ENCODE measurements around the gene STXBP6.

The STXBP6 gene

DNA sequence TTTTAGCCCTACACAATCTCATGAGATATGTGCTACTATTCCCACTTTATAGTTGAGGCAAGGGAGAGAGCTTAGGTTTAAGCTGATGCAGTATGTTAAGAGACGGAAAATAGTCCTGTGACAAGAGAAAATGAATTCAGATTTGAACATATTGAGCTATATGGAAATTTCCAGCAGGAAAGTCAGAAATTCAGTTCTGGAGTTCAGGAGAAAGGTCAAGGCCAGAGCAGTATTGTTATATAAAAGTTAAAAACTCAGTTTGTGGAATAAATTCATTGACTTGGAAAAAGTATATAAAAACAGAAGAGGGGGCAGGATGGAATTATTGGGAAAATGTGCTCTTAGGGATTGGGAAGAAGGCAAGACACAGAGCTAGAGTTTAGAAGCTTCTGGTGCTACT lies 248.9 kb downstream of the STXBP6 start:
- Histone ChIP-seq H3K36me3 (ENCODE audit: control insufficient read depth in 1 of 2, insufficient read depth in 2 of 2, low read length in 2 of 2) (no peaks in the 10 kb centered on the region), H3K27ac (ENCODE audit: low read length) (no peak overlapping the region)

DNA sequence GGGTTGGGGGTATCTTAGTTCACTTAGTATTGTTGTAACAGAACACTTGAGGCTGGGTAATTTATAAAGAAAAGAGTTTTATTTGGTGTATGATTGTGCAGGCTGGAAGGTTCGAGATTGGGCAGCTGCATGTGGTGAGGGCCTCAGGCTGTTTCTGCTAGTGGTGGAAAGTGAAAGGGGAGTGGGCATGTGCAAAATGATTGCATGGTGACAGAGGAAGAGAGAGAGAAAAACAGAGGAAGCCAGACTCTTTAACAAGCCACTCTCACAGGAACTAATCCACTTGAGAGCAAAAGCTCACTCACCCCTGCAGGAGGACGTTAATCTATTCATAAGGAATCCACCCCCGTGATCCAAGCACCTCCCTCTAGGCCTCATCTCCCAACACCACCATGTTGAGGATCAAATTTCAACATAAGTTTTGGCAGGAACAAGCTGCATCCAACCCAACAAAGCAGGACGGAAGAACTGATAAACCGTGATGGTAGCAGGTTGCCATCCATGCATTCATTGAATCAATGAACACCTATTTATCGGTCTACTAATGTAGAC lies 251.0 kb downstream of the STXBP6 start:
- H3K4me3 ChIP-seq (ENCODE audit: low read depth in 1 of 2, low read length in 2 of 2), result no peak overlapping the region
- H3K27me3 ChIP-seq (ENCODE audit: low read depth, low read length), result no peaks in the 10 kb centered on the region
- no peak overlapping the region for H3K27ac ChIP-seq (ENCODE audit: low read length)
- H3K4me1 ChIP-seq (ENCODE audit: control insufficient read depth in 1 of 2, insufficient read depth in 2 of 2, low read length in 2 of 2), result no peaks in the 10 kb centered on the region
- no peaks in the 10 kb centered on the region for H3K36me3 ChIP-seq (ENCODE audit: control insufficient read depth in 1 of 2, insufficient read depth in 2 of 2, low read length in 2 of 2)
- no peaks in the 10 kb centered on the region for H3K9me3 ChIP-seq (ENCODE audit: control insufficient read depth in 1 of 2, low read length in 2 of 2)

More for the DNA sequence above, 248.9 kb downstream of the STXBP6 start:
- Histone ChIP-seq H3K9me3 (ENCODE audit: control insufficient read depth in 1 of 2, low read length in 2 of 2) (no peaks in the 10 kb centered on the region), H3K4me1 (ENCODE audit: control insufficient read depth in 1 of 2, insufficient read depth in 2 of 2, low read length in 2 of 2) (peaks cover 0 to 5% of the 10 kb centered on the region in 2 donors), H3K4me3 (ENCODE audit: low read depth in 1 of 2, low read length in 2 of 2) (no peak overlapping the region), H3K27me3 (ENCODE audit: low read depth, low read length) (no peaks in the 10 kb centered on the region)

DNA sequence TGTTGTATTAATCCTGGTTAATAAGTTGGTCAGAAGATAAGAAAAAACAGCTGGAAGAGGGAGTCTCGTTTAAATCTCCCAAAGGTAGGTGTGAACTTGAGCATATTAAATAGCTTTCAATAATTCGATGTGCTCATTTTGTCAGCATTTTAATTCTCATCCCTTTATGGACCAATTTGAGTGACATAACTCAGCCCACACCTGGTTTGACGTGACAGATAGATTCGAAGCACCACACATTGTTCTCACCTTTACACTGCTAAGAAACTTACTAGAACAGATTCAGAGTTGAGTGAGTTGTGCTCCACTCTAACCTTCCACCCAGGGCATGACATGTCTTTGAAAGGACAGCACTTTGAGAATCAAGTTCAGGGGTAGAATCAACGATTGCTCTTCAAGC lies 254.5 kb downstream of the STXBP6 start:
- Histone ChIP-seq H3K9me3 (ENCODE audit: control insufficient read depth in 1 of 2, low read length in 2 of 2) (no peaks in the 10 kb centered on the region), H3K4me1 (ENCODE audit: control insufficient read depth in 1 of 2, insufficient read depth in 2 of 2, low read length in 2 of 2) (no peaks in the 10 kb centered on the region), H3K36me3 (ENCODE audit: control insufficient read depth in 1 of 2, insufficient read depth in 2 of 2, low read length in 2 of 2) (no peaks in the 10 kb centered on the region), H3K27ac (ENCODE audit: low read length) (no peak overlapping the region), H3K27me3 (ENCODE audit: low read depth, low read length) (no peaks in the 10 kb centered on the region), H3K4me3 (ENCODE audit: low read depth in 1 of 2, low read length in 2 of 2) (no peak overlapping the region)

DNA sequence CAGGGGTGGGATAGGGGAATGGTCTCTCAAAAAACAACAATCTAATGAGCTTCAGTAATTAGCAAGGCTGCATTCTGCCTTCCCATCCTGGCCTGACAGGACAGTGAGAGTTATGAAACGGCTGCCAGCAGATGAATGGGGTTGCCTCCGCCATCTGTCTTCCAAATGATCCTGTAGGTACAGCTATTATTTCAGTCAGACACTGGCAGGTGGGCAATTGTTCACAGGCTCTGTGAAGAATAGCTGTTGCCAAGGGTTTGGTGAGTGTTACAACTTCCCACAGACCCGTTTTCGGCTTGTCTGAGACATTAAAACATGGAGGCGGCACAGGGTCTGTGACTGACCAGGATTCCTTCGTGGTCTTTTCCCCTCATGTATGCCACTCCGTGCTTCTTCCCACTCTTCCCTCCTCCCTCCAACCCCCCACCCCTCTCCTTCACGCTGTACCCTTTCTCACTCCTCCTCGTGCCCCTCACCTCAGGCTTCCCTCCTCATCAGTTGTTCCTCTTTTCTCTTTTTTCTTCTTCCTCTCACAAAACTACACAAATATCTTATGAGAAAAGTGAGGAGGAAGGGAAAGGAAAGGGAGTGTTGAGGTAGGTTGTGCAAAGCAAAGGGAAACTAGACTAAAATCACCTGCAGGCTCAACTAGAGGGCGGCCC lies 255.2 kb downstream of the STXBP6 start:
- Histone ChIP-seq H3K36me3 (ENCODE audit: control insufficient read depth in 1 of 2, insufficient read depth in 2 of 2, low read length in 2 of 2) (no peaks in the 10 kb centered on the region), H3K27ac (ENCODE audit: low read length) (no peak overlapping the region), H3K4me1 (ENCODE audit: control insufficient read depth in 1 of 2, insufficient read depth in 2 of 2, low read length in 2 of 2) (no peaks in the 10 kb centered on the region), H3K9me3 (ENCODE audit: control insufficient read depth in 1 of 2, low read length in 2 of 2) (no peaks in the 10 kb centered on the region), H3K4me3 (ENCODE audit: low read depth in 1 of 2, low read length in 2 of 2) (no peak overlapping the region), H3K27me3 (ENCODE audit: low read depth, low read length) (no peaks in the 10 kb centered on the region)

DNA sequence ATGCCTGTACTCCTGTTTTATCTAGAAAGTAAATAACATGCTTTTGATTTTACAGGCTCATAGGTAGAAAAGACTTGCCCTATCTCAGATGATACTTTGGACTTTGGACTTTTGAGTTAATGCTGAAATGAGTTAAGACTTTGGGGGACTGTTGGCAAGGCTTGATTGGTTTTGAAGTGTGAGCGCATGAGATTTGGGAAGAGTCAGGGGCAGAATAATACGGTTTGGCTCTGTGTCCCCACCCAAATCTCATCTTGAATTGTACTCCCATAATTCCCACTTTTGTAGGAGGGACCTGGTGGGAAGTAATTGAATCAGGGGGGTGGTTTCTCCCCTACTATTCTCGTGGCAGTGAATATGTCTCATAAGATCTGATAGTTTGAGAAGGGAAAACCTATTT lies 259.8 kb downstream of the STXBP6 start:
- no peak overlapping the region for H3K27ac ChIP-seq (ENCODE audit: low read length)
- H3K4me1 ChIP-seq (ENCODE audit: control insufficient read depth in 1 of 2, insufficient read depth in 2 of 2, low read length in 2 of 2), result peaks cover 0 to 7% of the 10 kb centered on the region in 2 donors
- H3K27me3 ChIP-seq (ENCODE audit: low read depth, low read length), result no peaks in the 10 kb centered on the region
- H3K36me3 ChIP-seq (ENCODE audit: control insufficient read depth in 1 of 2, insufficient read depth in 2 of 2, low read length in 2 of 2), result no peaks in the 10 kb centered on the region
- no peaks in the 10 kb centered on the region for H3K9me3 ChIP-seq (ENCODE audit: control insufficient read depth in 1 of 2, low read length in 2 of 2)
- no peak overlapping the region for H3K4me3 ChIP-seq (ENCODE audit: low read depth in 1 of 2, low read length in 2 of 2)

DNA sequence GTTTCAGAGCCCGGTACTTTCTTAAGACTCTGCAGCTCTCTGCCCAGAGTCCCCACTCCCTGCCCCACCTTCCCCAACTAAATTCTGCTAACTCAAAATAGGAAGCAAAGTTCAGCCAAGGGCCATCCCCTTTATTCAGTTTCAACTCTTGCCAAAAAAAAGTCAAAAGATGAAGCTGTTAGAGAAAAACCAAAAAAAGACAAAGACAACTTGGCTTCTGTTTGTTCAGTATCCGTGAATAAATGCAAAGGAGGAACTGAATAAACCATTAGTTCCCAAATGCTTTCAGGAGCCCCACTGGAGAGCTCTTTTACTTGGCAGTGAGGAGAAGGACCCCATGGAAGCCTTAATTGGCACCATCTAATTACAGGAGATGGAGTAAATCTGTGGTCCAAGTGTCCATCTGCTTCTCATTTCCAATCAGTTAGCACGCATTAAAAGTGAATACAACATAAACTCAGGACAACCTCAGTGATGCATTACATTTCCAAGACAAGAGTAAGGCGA lies 260.5 kb downstream of the STXBP6 start:
- H3K36me3 ChIP-seq (ENCODE audit: control insufficient read depth in 1 of 2, insufficient read depth in 2 of 2, low read length in 2 of 2), result no peaks in the 10 kb centered on the region
- H3K27me3 ChIP-seq (ENCODE audit: low read depth, low read length), result no peaks in the 10 kb centered on the region
- no peaks in the 10 kb centered on the region for H3K9me3 ChIP-seq (ENCODE audit: control insufficient read depth in 1 of 2, low read length in 2 of 2)
- no peak overlapping the region for H3K27ac ChIP-seq (ENCODE audit: low read length)
- peaks cover 0 to 7% of the 10 kb centered on the region in 2 donors for H3K4me1 ChIP-seq (ENCODE audit: control insufficient read depth in 1 of 2, insufficient read depth in 2 of 2, low read length in 2 of 2)
- H3K4me3 ChIP-seq (ENCODE audit: low read depth in 1 of 2, low read length in 2 of 2), result no peak overlapping the region

DNA sequence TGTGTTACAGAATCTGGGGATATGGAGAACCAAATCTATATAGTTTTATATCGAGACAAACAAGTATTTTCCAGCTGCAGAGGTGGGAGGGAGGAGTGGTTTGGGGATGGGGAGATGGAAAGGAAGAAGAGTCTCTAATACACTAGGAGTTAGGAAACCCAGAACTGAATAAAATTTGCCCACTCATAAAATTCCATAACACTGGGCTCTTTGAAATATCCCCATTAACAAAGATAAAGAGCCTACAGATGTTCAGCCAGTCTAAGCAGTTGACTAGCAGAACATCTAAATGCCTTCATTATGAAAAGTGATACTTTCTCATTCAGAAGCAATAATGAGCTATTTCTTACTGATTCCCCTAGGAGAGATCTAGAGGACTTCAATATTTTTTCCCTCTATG lies 264.2 kb downstream of the STXBP6 start:
- Histone ChIP-seq H3K4me1 (ENCODE audit: control insufficient read depth in 1 of 2, insufficient read depth in 2 of 2, low read length in 2 of 2) (peaks cover 0 to 7% of the 10 kb centered on the region in 2 donors), H3K9me3 (ENCODE audit: control insufficient read depth in 1 of 2, low read length in 2 of 2) (no peaks in the 10 kb centered on the region), H3K4me3 (ENCODE audit: low read depth in 1 of 2, low read length in 2 of 2) (no peak overlapping the region), H3K27ac (ENCODE audit: low read length) (no peak overlapping the region), H3K27me3 (ENCODE audit: low read depth, low read length) (no peaks in the 10 kb centered on the region), H3K36me3 (ENCODE audit: control insufficient read depth in 1 of 2, insufficient read depth in 2 of 2, low read length in 2 of 2) (no peaks in the 10 kb centered on the region)

DNA sequence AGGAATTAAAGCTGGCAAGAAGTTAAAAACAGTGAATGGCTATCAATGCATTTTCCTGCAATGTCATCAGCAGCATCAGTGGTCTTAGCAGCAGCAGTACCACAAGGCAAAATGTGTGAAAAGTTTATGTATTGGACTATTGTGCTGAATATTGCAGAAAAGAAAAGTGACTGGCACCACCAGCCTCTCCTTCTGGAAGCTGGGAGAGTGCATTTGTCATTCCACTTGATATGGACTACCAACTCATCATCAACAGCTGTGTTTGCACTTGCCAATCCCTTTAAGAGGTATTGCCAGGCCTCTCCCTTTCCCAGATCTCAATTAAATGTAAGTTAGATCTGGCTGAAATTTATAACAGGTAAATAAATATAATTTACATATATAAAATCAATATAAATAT lies 265.0 kb downstream of the STXBP6 start:
- no peaks in the 10 kb centered on the region for H3K27me3 ChIP-seq (ENCODE audit: low read depth, low read length)
- no peak overlapping the region for H3K27ac ChIP-seq (ENCODE audit: low read length)
- H3K4me1 ChIP-seq (ENCODE audit: control insufficient read depth in 1 of 2, insufficient read depth in 2 of 2, low read length in 2 of 2), result peaks cover 0 to 7% of the 10 kb centered on the region in 2 donors
- no peaks in the 10 kb centered on the region for H3K9me3 ChIP-seq (ENCODE audit: control insufficient read depth in 1 of 2, low read length in 2 of 2)
- no peak overlapping the region for H3K4me3 ChIP-seq (ENCODE audit: low read depth in 1 of 2, low read length in 2 of 2)
- H3K36me3 ChIP-seq (ENCODE audit: control insufficient read depth in 1 of 2, insufficient read depth in 2 of 2, low read length in 2 of 2), result no peaks in the 10 kb centered on the region

DNA sequence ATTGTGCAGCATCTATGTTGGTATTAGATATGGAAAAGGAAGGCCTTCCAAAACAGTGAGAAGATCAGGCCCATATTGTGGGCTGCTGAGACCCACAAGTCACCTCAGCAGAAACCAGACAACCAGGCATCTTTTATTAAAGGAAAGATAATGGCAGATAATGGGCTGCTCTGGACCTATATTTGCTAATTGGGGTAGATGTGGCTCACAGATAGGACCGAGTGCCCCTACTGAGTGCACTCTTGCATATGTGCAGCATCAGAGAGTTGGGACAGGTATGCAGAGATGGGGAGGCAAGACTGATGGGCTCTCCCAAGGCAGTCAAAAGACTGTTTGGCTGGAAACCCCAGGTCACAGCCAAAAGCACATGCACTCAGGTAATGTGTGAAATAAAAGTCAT lies 266.2 kb downstream of the STXBP6 start:
- H3K36me3 ChIP-seq (ENCODE audit: control insufficient read depth in 1 of 2, insufficient read depth in 2 of 2, low read length in 2 of 2), result no peaks in the 10 kb centered on the region
- no peaks in the 10 kb centered on the region for H3K27me3 ChIP-seq (ENCODE audit: low read depth, low read length)
- H3K4me3 ChIP-seq (ENCODE audit: low read depth in 1 of 2, low read length in 2 of 2), result no peak overlapping the region
- no peaks in the 10 kb centered on the region for H3K9me3 ChIP-seq (ENCODE audit: control insufficient read depth in 1 of 2, low read length in 2 of 2)
- H3K27ac ChIP-seq (ENCODE audit: low read length), result no peak overlapping the region
- H3K4me1 ChIP-seq (ENCODE audit: control insufficient read depth in 1 of 2, insufficient read depth in 2 of 2, low read length in 2 of 2), result peaks cover 0 to 3% of the 10 kb centered on the region in 2 donors

DNA sequence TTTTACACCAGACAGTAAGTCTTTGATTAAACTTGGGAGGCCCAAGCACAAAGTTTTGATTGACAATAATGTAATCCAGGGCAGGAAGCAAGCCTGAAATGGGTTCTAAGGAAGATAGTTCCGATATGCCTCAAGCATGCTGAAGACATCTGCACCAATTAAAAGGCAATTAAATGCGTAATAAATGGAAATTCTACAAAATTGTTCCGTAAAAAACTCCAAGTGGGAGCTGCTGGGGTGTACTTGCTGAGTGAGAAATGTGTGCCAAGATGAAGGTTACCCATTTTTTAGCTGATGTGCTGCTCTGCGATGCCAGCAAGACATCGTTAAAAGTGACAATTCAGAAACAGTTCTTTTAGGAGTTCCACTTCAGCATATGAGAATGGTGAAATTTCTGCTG lies 269.7 kb downstream of the STXBP6 start:
- no peaks in the 10 kb centered on the region for H3K4me1 ChIP-seq (ENCODE audit: control insufficient read depth in 1 of 2, insufficient read depth in 2 of 2, low read length in 2 of 2)
- no peaks in the 10 kb centered on the region for H3K36me3 ChIP-seq (ENCODE audit: control insufficient read depth in 1 of 2, insufficient read depth in 2 of 2, low read length in 2 of 2)
- H3K9me3 ChIP-seq (ENCODE audit: control insufficient read depth in 1 of 2, low read length in 2 of 2), result no peaks in the 10 kb centered on the region
- no peak overlapping the region for H3K27ac ChIP-seq (ENCODE audit: low read length)
- no peaks in the 10 kb centered on the region for H3K27me3 ChIP-seq (ENCODE audit: low read depth, low read length)
- no peak overlapping the region for H3K4me3 ChIP-seq (ENCODE audit: low read depth in 1 of 2, low read length in 2 of 2)

DNA sequence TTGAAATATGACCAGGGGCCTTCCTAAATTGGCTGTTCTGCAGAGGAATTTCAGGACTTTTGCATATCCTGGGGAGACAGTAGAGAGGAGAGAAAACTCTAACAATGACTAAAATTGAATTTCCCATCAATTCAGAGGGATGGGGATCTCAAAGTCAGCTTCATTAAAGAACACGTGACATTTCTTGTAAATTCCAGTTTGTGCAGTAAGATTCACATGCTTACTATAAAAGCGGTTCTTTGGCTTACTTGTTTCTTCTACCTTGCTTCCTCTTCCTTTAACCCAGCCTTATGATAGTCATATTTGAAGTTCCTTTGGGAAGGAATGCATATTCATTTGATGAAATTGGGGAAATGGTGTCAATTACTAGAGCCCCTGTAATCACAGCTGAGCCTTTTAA lies 272.3 kb downstream of the STXBP6 start:
- no peaks in the 10 kb centered on the region for H3K36me3 ChIP-seq (ENCODE audit: control insufficient read depth in 1 of 2, insufficient read depth in 2 of 2, low read length in 2 of 2)
- H3K27me3 ChIP-seq (ENCODE audit: low read depth, low read length), result no peaks in the 10 kb centered on the region
- no peak overlapping the region for H3K4me3 ChIP-seq (ENCODE audit: low read depth in 1 of 2, low read length in 2 of 2)
- no peaks in the 10 kb centered on the region for H3K4me1 ChIP-seq (ENCODE audit: control insufficient read depth in 1 of 2, insufficient read depth in 2 of 2, low read length in 2 of 2)
- H3K9me3 ChIP-seq (ENCODE audit: control insufficient read depth in 1 of 2, low read length in 2 of 2), result no peaks in the 10 kb centered on the region
- no peak overlapping the region for H3K27ac ChIP-seq (ENCODE audit: low read length)

DNA sequence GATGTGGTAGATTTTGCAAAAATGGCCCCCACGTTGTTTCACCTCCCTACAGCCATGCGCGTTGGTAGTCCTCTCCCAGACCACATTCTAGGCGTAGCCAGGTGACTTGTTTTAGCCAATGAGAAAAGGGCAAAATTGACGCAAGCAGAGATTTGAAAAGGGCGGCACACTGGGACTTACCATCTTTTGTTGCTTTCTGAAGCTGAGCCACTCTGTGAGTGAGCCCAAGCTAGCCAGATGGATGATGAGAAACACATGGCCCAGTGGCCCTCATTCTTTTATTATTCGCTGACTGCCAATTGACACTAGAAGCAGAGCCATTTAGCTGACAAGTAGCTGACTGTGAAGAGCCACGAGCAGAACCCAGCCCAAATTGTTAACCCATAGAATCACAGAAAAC lies 274.0 kb downstream of the STXBP6 start:
- no peak overlapping the region for H3K27ac ChIP-seq (ENCODE audit: low read length)
- H3K4me3 ChIP-seq (ENCODE audit: low read depth in 1 of 2, low read length in 2 of 2), result no peak overlapping the region
- no peaks in the 10 kb centered on the region for H3K4me1 ChIP-seq (ENCODE audit: control insufficient read depth in 1 of 2, insufficient read depth in 2 of 2, low read length in 2 of 2)
- no peaks in the 10 kb centered on the region for H3K27me3 ChIP-seq (ENCODE audit: low read depth, low read length)
- H3K9me3 ChIP-seq (ENCODE audit: control insufficient read depth in 1 of 2, low read length in 2 of 2), result no peaks in the 10 kb centered on the region
- H3K36me3 ChIP-seq (ENCODE audit: control insufficient read depth in 1 of 2, insufficient read depth in 2 of 2, low read length in 2 of 2), result no peaks in the 10 kb centered on the region

Data from muscle layer of duodenum (tissue), 2 donors.